HG02588 (cell line): ENCODE results near the gene GPR35.

Experiments
- ATAC-seq: cut with Tn5 transposase; IDR thresholded peaks from one replicate; pipeline ENCODE4 v1.9.1; 2021; ENCODE audit warnings: mild to moderate bottlenecking, moderate library complexity; ENCODE audit not compliant: unreplicated experiment

Gene GPR35

DNA sequence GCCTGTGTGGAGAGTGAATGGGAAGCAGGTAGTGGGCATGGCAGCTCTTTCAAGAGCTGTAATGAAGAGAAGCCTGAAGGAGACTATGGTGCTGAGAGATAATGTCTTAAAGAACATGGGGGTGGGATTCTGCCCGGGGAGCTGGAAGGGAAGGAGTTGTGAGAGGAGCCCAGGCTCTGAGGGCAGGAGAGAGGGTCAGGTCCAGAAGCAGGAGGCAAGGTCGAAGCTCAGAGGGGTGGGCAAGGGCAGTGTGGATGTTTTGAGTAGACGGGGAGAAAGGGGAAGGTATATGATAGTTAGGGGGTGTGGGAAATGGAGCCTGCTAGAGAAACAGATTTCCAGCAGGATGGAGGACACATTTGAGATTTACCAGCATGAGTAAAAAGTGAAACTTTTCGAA is 36.6 kb upstream of the GPR35 start:
- no peak for ATAC-seq

DNA sequence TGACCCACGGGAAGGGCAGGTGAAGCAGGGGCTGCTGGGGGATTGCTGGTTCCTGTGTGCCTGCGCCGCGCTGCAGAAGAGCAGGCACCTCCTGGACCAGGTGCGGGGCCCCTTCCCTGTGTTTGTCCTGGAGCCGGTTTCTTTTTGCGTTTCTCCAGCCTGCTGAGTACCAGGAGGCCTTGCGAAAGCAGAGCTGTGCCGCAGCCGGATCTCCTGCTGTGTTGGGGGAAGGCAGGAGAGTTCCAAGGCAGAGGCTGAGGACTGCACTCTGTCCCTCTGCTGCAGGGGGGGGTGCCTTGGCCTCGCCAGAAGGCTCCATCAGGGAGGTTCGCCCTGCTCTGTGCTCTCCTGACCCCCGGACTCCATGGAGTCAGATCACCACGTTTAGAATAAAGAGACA is 35.9 kb upstream of the GPR35 start:
- ATAC-seq: no peak

GRCh38 chr2:240589850-240590525 is 35.3 kb upstream of the GPR35 start:
- no peak for ATAC-seq

DNA sequence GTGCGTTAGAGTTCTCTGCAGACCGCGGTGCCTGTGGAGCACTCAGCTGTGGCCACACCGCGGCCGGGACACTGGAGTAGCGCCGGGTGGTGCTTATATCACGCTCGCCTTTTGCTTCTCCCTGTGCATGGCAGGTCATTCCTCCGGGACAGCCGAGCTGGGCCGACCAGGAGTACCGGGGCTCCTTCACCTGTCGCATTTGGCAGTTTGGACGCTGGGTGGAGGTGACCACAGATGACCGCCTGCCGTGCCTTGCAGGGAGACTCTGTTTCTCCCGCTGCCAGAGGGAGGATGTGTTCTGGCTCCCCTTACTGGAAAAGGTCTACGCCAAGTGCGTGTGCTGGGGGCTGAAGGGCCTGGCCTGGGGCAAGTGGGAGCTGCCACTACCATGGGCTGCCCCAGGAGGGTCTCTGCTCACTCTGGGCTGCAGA is 34.6 kb upstream of the GPR35 start:
- no peak for ATAC-seq

DNA sequence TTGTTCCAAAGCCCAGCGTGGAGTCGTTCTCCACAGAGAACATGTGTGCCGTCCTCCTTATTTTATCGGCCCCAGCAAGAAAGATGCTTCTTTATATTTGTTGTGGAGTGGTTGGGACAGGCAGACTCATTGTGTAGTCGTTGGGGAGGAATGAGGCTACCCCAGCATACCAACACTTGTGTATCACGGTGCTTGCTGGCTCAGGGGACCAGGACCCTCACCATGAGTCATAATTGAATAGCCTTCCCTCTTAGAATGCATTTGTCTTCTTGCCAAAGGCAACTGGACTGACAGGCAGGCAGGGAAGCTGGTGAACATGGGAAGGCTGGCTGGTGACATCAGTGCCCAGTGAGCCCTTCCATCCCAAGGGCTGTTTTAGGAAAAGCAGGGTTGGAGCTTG is 34.1 kb upstream of the GPR35 start:
- no peak for ATAC-seq

DNA sequence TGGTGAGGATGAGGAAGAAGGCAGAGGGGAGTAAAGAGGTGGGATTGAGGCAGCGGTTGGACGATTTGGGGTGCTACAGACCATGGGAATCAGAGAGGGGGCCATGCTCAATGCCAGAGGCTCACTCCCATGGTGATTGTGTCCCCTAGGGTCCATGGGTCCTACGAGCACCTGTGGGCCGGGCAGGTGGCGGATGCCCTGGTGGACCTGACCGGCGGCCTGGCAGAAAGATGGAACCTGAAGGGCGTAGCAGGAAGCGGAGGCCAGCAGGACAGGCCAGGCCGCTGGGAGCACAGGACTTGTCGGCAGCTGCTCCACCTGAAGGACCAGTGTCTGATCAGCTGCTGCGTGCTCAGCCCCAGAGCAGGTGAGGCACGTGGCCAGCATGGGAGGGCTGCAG is 33.5 kb upstream of the GPR35 start:
- no peak for ATAC-seq

GRCh38 chr2:240593026-240593702 is 32.1 kb upstream of the GPR35 start:
- ATAC-seq: no peak

- ATAC-seq: no peak
Observed at GRCh38 chr2:240593703-240594451, 31.4 kb upstream of the GPR35 start.

- no peak for ATAC-seq
Observed at GRCh38 chr2:240594511-240595380, 30.5 kb upstream of the GPR35 start.

DNA sequence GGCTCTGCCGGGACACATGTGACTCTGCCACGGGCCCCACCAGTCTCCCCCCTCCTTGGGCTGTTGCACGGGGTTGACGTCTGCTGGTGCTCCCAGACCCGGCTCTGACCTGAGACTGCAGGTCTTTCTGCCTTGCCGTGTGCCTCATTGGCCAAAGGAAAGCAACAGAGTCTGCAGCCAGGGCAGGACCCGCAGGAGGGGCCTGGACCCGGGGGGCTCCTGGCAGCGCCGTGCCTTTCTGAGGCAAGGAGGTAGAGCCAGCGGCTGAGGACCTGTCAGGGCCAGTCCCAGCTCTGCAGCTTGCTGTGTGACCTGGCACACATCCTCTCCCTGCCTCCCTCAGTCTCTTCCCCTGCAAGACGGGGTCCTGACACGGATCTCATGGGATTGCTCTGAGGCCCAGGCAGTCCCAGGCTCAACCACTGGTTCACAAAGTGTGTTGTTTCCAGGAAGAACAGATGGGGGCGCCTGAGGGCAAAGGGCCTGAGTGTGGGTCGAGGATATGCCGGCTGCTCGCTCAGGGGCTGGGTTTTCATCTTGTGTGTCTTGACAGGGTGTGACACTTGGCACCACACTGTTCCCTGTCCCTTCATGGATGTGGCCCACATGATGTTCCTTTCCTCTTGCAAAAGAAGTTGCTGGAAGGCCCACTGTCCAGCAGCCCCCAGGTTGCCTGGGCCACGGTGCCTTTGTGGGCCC is 29.8 kb upstream of the GPR35 start:
- ATAC-seq: no peak

DNA sequence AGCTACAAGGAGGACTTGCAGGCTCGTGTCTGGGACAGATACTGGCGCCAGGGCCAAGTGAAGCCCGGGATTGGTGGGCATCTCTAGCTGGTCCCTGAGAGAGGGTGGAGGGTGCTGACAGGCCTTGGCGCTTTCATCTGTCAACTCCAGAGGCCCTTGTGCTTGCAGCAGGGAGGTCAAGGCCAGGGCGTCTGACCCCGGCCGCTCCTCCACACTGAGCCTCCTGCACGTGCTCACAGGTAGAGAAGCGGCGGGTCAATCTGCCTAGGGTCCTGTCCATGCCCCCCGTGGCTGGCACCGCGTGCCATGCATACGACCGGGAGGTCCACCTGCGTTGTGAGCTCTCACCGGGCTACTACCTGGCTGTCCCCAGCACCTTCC is 29.2 kb upstream of the GPR35 start:
- ATAC-seq: no peak

- ATAC-seq: no peak
Observed at GRCh38 chr2:240596491-240596931, 28.8 kb upstream of the GPR35 start.

DNA sequence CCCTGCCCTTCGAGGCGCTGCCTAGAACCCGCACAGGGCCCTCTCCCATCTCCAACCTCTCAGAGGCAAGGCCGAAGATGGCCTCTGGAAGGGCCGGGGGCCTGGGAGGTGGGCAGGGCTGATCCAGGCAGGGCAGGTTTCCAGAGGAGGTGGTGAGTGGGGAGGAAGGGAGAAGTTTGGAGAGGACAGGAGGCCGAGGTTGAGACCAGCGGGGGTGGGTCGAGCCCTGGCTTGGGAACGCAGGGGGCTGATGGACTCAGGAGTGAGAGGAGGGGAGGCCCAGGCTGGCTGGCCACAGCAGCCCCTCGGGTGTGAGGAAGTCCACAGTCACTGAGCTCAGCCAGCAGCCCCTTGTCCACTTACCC is 28.2 kb upstream of the GPR35 start:
- no peak for ATAC-seq

- no peak for ATAC-seq
Observed at GRCh38 chr2:240597419-240598181, 27.7 kb upstream of the GPR35 start.

DNA sequence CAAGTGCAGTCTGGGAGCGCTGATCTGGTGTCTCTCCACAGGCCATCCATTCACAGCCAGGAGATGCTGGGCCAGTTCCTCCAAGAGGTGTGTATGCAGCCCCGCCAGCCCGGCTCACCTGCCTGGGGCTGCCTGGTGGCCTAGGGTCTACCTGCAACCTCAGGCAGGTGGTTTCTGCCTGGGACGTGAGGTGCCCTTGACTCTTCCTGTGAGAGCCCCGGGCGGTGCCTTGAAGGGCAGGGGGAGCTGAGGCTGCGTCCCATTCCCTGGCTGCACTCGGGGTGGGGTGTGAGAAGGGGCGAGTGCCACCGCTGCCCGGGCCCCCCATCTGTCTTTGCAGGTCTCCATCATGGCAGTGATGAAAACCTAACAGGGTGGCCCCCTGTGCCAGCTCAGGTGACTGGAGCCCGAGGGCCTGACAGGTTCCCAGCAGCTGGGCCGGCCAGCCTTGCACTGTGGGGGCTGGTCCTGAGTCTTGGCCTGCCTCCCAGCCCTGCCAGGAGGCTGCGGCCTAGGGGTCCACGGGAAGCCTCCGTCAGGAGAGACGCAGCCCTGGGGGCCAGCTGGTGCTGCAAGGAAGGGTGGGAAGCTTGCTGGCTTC is 26.9 kb upstream of the GPR35 start:
- ATAC-seq: no peak

DNA sequence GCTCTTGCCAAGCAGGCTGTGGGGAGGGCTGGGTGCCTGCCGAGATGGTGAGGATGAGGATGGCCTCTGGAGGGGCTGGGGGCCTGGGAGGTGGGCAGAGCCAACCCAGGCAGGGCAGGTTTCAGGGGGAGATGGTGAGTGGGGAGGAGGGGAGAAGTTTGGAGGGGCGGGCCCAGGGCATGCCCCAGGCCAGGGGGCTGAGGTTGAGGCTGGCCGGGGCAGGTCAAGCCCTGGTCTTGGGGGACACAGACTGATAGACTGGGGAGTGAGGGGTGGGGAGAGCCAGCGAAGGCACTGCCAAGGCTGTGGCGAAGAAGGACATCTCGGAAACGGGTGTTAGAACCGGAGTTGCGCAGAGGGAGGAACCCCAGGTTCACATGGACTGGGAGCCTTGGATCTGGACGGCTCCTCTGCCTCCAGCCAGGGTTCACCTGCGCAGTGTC is 26.1 kb upstream of the GPR35 start:
- no peak for ATAC-seq

DNA sequence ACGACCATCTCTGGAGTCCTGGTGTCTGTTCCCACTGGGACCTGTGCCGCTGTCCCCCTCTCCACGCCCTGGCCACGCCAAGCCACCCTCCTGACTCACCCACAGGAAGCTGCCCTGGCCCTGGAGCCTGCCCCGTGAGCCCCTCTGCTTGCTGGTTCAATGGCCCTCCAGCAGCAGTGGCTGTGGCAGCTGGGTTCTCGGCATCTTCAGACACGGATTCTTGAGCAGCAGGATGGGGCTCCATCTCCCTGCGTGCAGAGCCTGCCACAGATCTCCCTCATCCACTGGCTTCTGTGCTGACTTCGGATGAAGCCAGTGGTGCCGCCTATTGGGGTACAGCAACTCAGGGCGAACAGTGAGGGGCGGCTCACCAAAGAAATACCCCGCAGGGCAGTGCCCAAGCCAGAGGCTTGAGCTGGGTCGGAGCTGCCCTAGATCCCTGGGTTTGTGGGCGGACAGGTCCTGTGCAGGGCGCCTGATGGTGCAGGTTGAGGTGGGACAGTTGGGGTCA is 24.8 kb upstream of the GPR35 start:
- no peak for ATAC-seq

- no peak for ATAC-seq
Observed at GRCh38 chr2:240601061-240601830, 24.0 kb upstream of the GPR35 start.

- ATAC-seq: no peak
Observed at GRCh38 chr2:240601831-240602160, 23.5 kb upstream of the GPR35 start.
